HCT116 (cell line): ENCODE measurements around the gene PDGFD.

Source experiments
- CBX3 ChIP-seq: IDR thresholded peaks from 2 replicates; pipeline ENCODE4 v1.6.1; 2012; ENCODE audit warnings: low read depth
- CTCF ChIP-seq, 3 experiments: fragments of 200-600 bp in 1 of 3; sonication (generic) in 1 of 3; IDR thresholded peaks in 2 of 3; conservative IDR thresholded peaks in 1 of 3; 2 replicates each; pipeline ENCODE4 v1.5.1; 2012 to 2017; ENCODE audit warnings: low read depth in 2 of 3, low read length in 2 of 3, antibody characterized with exemption in 1 of 3, borderline replicate concordance in 1 of 3, control low read depth in 1 of 3, mild to moderate bottlenecking in 1 of 3, mixed read lengths in 1 of 3, mixed run types in 1 of 3, moderate library complexity in 1 of 3; ENCODE audit not compliant: insufficient read depth in 1 of 3
- EGR1 ChIP-seq: IDR thresholded peaks from 2 replicates; pipeline ENCODE4 v1.6.1; 2012; ENCODE audit warnings: low read depth
- EZH2 ChIP-seq: fragments of 200-600 bp; sonication (generic); IDR thresholded peaks from 2 replicates; pipeline ENCODE4 v1.6.1; 2017; ENCODE audit warnings: antibody characterized with exemption, mixed run types
- POLR2A ChIP-seq: IDR thresholded peaks from 2 replicates; pipeline ENCODE4 v1.7.0; 2011; ENCODE audit warnings: borderline replicate concordance; ENCODE audit not compliant: insufficient read depth, insufficient read length; ENCODE audit errors: extremely low read depth
- RAD21 ChIP-seq: IDR thresholded peaks from 2 replicates; pipeline ENCODE4 v1.6.1; 2012; ENCODE audit warnings: low read depth, mild to moderate bottlenecking
- SIN3A ChIP-seq: IDR thresholded peaks from 2 replicates; pipeline ENCODE4 v1.6.1; 2012; ENCODE audit warnings: low read depth
- SRF ChIP-seq: IDR thresholded peaks from 2 replicates; pipeline ENCODE4 v1.6.1; 2012; ENCODE audit warnings: low read depth
- TCF7L2 ChIP-seq: IDR thresholded peaks from 2 replicates; pipeline ENCODE4 v1.7.0; 2011; ENCODE audit warnings: borderline replicate concordance, inconsistent platforms; ENCODE audit not compliant: insufficient read depth, insufficient read length; ENCODE audit errors: extremely low read depth
- TF ChIP-seq, protein P1 (sequence below): IDR thresholded peaks from 2 replicates; pipeline ENCODE4 v1.6.1; 2011; ENCODE audit warnings: mild to moderate bottlenecking, low read length, moderate library complexity; ENCODE audit not compliant: insufficient replicate concordance; ENCODE audit errors: extremely low read depth
- TF ChIP-seq, protein P2 (sequence below): IDR thresholded peaks from 2 replicates; pipeline ENCODE4 v1.6.1; 2012; ENCODE audit warnings: low read depth
- TF ChIP-seq, protein P3 (sequence below): IDR thresholded peaks from 2 replicates; pipeline ENCODE4 v1.6.1; 2012

GRCh38 chr11:104086621-104087020 is 77.3 kb downstream of the PDGFD start:
- TF ChIP-seq, protein P1, sequence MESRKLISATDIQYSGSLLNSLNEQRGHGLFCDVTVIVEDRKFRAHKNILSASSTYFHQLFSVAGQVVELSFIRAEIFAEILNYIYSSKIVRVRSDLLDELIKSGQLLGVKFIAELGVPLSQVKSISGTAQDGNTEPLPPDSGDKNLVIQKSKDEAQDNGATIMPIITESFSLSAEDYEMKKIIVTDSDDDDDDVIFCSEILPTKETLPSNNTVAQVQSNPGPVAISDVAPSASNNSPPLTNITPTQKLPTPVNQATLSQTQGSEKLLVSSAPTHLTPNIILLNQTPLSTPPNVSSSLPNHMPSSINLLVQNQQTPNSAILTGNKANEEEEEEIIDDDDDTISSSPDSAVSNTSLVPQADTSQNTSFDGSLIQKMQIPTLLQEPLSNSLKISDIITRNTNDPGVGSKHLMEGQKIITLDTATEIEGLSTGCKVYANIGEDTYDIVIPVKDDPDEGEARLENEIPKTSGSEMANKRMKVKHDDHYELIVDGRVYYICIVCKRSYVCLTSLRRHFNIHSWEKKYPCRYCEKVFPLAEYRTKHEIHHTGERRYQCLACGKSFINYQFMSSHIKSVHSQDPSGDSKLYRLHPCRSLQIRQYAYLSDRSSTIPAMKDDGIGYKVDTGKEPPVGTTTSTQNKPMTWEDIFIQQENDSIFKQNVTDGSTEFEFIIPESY: no peak
- TF ChIP-seq CTCF (IDR thresholded peaks at IDR 0.05 in 2 of 3, conservative IDR thresholded peaks at IDR 0.05 in 1 of 3; ENCODE audit: borderline replicate concordance in 1 of 3, insufficient read depth in 1 of 3, low read depth in 2 of 3, low read length in 2 of 3): no peak
- TF ChIP-seq TCF7L2: no peak
- TF ChIP-seq, protein P2, sequence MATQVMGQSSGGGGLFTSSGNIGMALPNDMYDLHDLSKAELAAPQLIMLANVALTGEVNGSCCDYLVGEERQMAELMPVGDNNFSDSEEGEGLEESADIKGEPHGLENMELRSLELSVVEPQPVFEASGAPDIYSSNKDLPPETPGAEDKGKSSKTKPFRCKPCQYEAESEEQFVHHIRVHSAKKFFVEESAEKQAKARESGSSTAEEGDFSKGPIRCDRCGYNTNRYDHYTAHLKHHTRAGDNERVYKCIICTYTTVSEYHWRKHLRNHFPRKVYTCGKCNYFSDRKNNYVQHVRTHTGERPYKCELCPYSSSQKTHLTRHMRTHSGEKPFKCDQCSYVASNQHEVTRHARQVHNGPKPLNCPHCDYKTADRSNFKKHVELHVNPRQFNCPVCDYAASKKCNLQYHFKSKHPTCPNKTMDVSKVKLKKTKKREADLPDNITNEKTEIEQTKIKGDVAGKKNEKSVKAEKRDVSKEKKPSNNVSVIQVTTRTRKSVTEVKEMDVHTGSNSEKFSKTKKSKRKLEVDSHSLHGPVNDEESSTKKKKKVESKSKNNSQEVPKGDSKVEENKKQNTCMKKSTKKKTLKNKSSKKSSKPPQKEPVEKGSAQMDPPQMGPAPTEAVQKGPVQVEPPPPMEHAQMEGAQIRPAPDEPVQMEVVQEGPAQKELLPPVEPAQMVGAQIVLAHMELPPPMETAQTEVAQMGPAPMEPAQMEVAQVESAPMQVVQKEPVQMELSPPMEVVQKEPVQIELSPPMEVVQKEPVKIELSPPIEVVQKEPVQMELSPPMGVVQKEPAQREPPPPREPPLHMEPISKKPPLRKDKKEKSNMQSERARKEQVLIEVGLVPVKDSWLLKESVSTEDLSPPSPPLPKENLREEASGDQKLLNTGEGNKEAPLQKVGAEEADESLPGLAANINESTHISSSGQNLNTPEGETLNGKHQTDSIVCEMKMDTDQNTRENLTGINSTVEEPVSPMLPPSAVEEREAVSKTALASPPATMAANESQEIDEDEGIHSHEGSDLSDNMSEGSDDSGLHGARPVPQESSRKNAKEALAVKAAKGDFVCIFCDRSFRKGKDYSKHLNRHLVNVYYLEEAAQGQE: no peak
- TF ChIP-seq EZH2: no peak
- no peak for TF ChIP-seq SRF
- no peak for TF ChIP-seq POLR2A
- TF ChIP-seq RAD21: no peak
- no peak for TF ChIP-seq EGR1
- TF ChIP-seq, protein P3, sequence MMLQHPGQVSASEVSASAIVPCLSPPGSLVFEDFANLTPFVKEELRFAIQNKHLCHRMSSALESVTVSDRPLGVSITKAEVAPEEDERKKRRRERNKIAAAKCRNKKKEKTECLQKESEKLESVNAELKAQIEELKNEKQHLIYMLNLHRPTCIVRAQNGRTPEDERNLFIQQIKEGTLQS: no peak
- TF ChIP-seq CBX3: no peak
- TF ChIP-seq SIN3A: no peak
